Heart right ventricle (tissue), 16 donors: ENCODE results near the gene TENM4. TPM values are rescaled to one million over a fixed set of nuclear protein-coding genes. Genes with fewer than 3 reads are reported as not detected.

Experiments used
- ATAC-seq, 8 donors: fragments of 200-7000 bp; cut with Tn5 transposase; one replicate each; pipeline ENCODE4 v1.9.1; 2020; ENCODE audit warnings: mild to moderate bottlenecking in 8 of 8, moderate library complexity in 8 of 8, moderate number of reproducible peaks in 1 of 8
- DNase-seq, 2 donors: peaks; one replicate each; pipeline ENCODE4 v3.0.0-alpha.2; 2020
- H3K27ac ChIP-seq, 10 donors: fragments of 200-600 bp; sonication (generic) in 2 of 10; one replicate each; pipeline versions ENCODE4 v1.5.0 to v1.8.0; 2020 to 2022; ENCODE audit warnings: mild to moderate bottlenecking in 3 of 10
- H3K27me3 ChIP-seq, 7 donors: fragments of 200-600 bp; one replicate each; pipeline ENCODE4 v1.8.0; 2021 to 2022; ENCODE audit warnings: mild to moderate bottlenecking in 2 of 7
- H3K36me3 ChIP-seq, 9 donors: fragments of 200-600 bp; sonication (generic) in 1 of 9; one replicate each; pipeline versions ENCODE4 v1.5.0 to v1.8.0; 2020 to 2022; ENCODE audit warnings: mild to moderate bottlenecking in 2 of 9
- H3K4me1 ChIP-seq, 9 donors: fragments of 200-600 bp; sonication (generic) in 1 of 9; one replicate each; pipeline versions ENCODE4 v1.5.0 to v1.8.0; 2020 to 2022; ENCODE audit warnings: mild to moderate bottlenecking in 4 of 9
- H3K4me3 ChIP-seq, 10 donors: fragments of 200-600 bp; sonication (generic) in 2 of 10; one replicate each; pipeline versions ENCODE4 v1.5.0 to v1.8.0; 2020 to 2022; ENCODE audit warnings: mild to moderate bottlenecking in 7 of 10, moderate library complexity in 2 of 10
- H3K9me3 ChIP-seq, 11 donors: fragments of 200-600 bp in 10 of 11; sonication (generic) in 2 of 11; one replicate each; pipeline versions ENCODE4 v1.5.0 to v1.8.0; 2013 to 2022; ENCODE audit warnings: mild to moderate bottlenecking in 2 of 11, control low read depth in 1 of 11, moderate library complexity in 1 of 11
- WGBS, 2 donors: extraction: QIAGEN DNeasy Blood & Tissue Kit; methylation state at CpG; one replicate each; pipeline ENCODE4 v1.1.7; 2013; ENCODE audit warnings: inconsistent platforms in 1 of 2; 5-methylcytosine and 5-hydroxymethylcytosine counted together
- intact Hi-C, 10 donors: fragments of 100-400 bp; cut with DNase I; formaldehyde crosslinking; loops; one replicate each; pipeline versions ENCODE4 v1.11.1 to v1.14.2; 2022
- polyA plus RNA-seq, 2 donors: library from polyadenylated mRNA; stranded (reverse); fragments of 200-250 nt; gene quantifications; one replicate each; pipeline ENCODE4 v1.2.3, GENCODE V29; 2013
- total RNA-seq, 10 donors: library from RNA; stranded (reverse); fragmentation: NEBNext Ultra II Directional in 3 of 10; extraction: Animal tissue kit (Norgen Biotek cat#: 25700) in 3 of 10; gene quantifications; one replicate each; pipeline versions ENCODE4 v1.2.1 to v1.2.4, GENCODE V29; 2021 to 2023
- TF ChIP-seq, protein P1 (sequence below), 9 donors: fragments of 200-600 bp; sonication (generic) in 2 of 9; IDR thresholded peaks; one replicate each; pipeline versions ENCODE4 v1.5.0 to v1.8.0; 2021 to 2022; ENCODE audit warnings: antibody characterized with exemption in 9 of 9, mild to moderate bottlenecking in 5 of 9, moderate library complexity in 1 of 9
- donor health status: Arrhythmogenic right ventricular cardiomyopathy.
- donor health status: ischemic (EF 13 %, LVEDD 7.1; RV severe dilation, severe dysfunction).
- donor health status: healthy with polysubstance abuse.
- donor health status: DM: no; HTN: yes; CAD: no.
- donor health status: DM: no; HTN: no; CAD: no.
- donor health status: ischemic (EF 25% LVEDD 6.9; RV normal size, moderate dysfunction).
- donor health status: ischemic (EF 25% LVEDD 5.7; RV mildly dilated, moderate dysfunction).
- donor health status: healthy.
- donor health status: DM: yes; HTN: yes; CAD: no.
- donor health status: Ischemic cardiomyopathy.
- donor health status: ischemic (EF 35%, LVEDD 5.7; RV mildly dilated, moderate dysfunction).
- donor health status: nonischemic (EF 11% LVEDD 7.7; RV severe dilation, severe dysfunction).
- donor health status: DM: yes; HTN: yes; CAD: no.
- donor health status: PGD.
- donor health status: ischemic (EF 29% LVEDD 5.4; RV normal size, mild dysfunction).
- donor health status: nonischemic (EF 23%, LVEDD 6.1; RV moderate dilation, normal function).

The TENM4 gene
- total and polyA plus RNA-seq, 12 donors, result 0.10 to 3.6 (median 0.91) TPM

DNA sequence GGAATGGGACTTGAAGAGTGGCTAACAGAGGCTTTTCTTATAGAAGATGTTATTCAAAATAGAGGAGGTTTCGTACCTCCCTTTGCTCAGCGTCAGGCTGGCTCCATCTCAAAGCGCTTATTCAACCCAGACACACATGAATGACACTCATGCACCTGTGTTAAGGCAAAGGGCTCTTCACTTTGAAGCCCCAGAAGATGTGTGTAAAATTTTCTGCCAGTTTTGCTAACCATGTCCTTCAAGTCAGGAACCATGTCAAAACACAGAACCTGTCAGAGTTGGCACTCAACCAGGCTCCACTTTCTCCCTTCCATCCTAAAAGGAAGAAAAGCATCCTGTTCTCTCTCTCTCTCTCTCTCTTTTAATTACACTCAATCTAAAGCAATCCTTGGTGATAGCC is 513.3 kb downstream of the TENM4 start:
- no peaks in the 10 kb centered on the region for H3K9me3 ChIP-seq
- no peak overlapping the region for H3K4me3 ChIP-seq
- peaks cover 0 to 37% (median 0%) of the 10 kb centered on the region in 7 donors for H3K27me3 ChIP-seq
- H3K27ac ChIP-seq, result no peak overlapping the region
- DNase-seq (no peak), ATAC-seq (no peak)
- WGBS, 2 donors, result 88 to 93% methylated on average over 3 of the region's 3 CpGs
- intact Hi-C loops, result no loop called here
- H3K36me3 ChIP-seq, result no peaks in the 10 kb centered on the region
- TF ChIP-seq, protein P1, sequence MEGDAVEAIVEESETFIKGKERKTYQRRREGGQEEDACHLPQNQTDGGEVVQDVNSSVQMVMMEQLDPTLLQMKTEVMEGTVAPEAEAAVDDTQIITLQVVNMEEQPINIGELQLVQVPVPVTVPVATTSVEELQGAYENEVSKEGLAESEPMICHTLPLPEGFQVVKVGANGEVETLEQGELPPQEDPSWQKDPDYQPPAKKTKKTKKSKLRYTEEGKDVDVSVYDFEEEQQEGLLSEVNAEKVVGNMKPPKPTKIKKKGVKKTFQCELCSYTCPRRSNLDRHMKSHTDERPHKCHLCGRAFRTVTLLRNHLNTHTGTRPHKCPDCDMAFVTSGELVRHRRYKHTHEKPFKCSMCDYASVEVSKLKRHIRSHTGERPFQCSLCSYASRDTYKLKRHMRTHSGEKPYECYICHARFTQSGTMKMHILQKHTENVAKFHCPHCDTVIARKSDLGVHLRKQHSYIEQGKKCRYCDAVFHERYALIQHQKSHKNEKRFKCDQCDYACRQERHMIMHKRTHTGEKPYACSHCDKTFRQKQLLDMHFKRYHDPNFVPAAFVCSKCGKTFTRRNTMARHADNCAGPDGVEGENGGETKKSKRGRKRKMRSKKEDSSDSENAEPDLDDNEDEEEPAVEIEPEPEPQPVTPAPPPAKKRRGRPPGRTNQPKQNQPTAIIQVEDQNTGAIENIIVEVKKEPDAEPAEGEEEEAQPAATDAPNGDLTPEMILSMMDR (IDR thresholded peaks at IDR 0.05), result no peak
- no peaks in the 10 kb centered on the region for H3K4me1 ChIP-seq

DNA sequence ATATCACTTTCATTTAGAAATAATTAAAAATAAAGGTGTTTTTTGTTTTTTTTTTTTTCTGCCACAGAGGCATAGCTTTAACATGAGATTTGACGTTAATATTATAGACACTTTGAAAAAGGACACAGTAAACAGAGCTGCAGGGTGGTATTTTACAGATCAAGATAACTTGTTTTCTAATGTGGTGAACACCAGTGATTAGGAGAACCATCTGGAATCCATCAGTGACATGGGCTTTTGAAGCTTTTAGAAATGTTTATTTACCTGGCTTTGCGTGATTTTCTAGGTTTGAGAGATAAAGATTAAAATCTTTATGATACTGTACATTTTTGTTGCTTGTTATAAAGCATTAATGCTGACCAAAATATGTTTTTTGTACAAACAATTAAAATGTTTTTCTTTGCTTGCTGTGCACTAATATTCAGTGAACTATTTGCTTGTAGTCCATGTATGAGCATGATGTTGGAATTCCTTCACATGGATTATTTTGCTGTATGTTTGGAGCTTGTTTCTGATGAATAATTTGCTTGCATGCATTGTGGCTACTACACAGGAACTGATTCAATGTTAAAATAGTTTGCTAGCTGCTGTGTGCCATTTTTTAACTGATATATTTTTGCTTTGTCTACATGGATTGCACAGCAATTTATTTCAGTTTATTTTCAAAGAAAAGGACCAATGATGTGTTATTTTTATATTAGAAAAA is 514.0 kb downstream of the TENM4 start:
- no peaks in the 10 kb centered on the region for H3K4me1 ChIP-seq
- no peak for DNase-seq

DNA sequence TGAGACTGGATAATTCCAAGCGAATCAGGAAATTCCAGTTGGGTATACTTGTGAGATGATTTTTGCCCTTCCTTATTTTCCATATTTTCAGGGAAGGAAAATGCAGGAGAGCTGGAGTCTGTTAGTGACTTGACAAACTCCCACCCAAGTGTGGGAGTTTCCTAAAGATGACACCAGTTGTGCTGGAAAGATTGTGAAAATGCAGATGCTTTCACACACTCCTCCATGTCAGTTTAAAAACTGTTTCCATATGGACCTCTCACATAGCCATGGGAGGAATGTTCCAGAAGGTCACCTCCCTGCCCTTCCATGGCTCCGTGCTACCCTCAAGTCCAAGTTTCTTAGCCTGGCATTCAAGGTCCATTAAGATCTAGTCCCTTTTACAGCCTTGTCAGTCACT is 515.4 kb downstream of the TENM4 start:
- WGBS, 2 donors, result 74 to 79% methylated on average over 2 of the region's 2 CpGs
- intact Hi-C loops, result no loop called here
- TF ChIP-seq, protein P1 (IDR thresholded peaks at IDR 0.05), result no peak
- Histone ChIP-seq H3K4me1 (no peaks in the 10 kb centered on the region), H3K4me3 (no peak overlapping the region), H3K9me3 (no peaks in the 10 kb centered on the region), H3K27me3 (peaks cover 0 to 46% (median 0%) of the 10 kb centered on the region in 7 donors), H3K27ac (no peak overlapping the region), H3K36me3 (no peaks in the 10 kb centered on the region)
- DNase-seq, result no peak
- ATAC-seq, result no peak

More for the DNA sequence above, 514.0 kb downstream of the TENM4 start:
- intact Hi-C loops, result no loop called here
- Histone ChIP-seq H3K27ac (no peak overlapping the region), H3K27me3 (peaks cover 0 to 38% (median 0%) of the 10 kb centered on the region in 7 donors), H3K4me3 (no peak overlapping the region), H3K9me3 (no peaks in the 10 kb centered on the region), H3K36me3 (no peaks in the 10 kb centered on the region)
- no peak for ATAC-seq
- 68 to 78% methylated on average over 2 of the region's 2 CpGs for WGBS, 2 donors
- TF ChIP-seq, protein P1 (IDR thresholded peaks at IDR 0.05), result no peak

DNA sequence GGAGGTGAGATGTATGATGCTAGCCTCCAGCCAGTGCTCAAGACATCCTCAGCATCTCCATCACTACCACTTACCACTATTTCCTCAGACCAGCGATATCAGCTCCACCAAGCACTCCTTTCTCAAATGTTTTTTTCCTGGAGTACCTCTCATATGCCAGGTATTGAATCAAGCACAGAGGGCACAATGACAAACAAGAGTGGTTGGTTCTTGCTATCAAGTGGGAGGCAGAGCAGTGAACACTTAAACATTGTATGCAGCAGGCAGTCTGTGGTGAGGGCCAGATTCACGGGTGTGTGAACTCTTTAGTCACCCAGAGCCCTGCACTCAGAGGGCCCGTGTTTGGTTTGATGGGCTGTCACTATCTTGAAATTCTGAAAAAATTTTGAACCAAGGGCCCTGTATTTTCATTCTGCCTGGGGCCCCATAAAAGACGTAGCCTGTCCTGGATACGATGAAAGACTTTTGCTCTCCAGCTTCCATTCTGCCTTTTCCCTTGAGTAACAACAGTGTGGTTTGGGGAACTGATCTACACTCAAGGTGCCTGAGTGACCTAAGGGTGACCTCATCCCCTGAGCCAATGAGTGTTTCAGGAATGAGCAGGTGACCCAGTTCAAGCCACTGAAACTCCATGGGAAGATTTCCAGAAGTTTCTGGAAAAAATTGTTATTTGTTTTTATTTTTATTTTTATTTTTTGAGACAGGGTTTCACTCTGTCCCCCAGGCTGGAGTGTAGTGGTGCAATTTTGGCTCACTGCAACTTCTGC is 517.8 kb downstream of the TENM4 start:
- peaks cover 0 to 35% (median 5%) of the 10 kb centered on the region in 7 donors for H3K27me3 ChIP-seq
- ATAC-seq (no peak), DNase-seq (no peak)
- TF ChIP-seq, protein P1 (IDR thresholded peaks at IDR 0.05), result no peak
- H3K4me1 ChIP-seq, result no peaks in the 10 kb centered on the region
- H3K4me3 ChIP-seq, result no peak overlapping the region
- intact Hi-C loops, result no loop called here
- H3K27ac ChIP-seq, result no peak overlapping the region
- no peaks in the 10 kb centered on the region for H3K36me3 ChIP-seq
- no peaks in the 10 kb centered on the region for H3K9me3 ChIP-seq
- 92 to 94% methylated on average over 5 of the region's 5 CpGs for WGBS, 2 donors
